GM12878 (cell line): Measurements from ENCODE around the gene TMEM86B. TPM values are rescaled to one million over a fixed set of nuclear protein-coding genes. Genes with fewer than 3 reads are reported as not detected.

Experiments used
- ATF7 ChIP-seq: fragments of 450-650 bp; IDR thresholded peaks from 2 replicates; pipeline ENCODE4 v1.6.1; 2016; ENCODE audit warnings: low read depth, mild to moderate bottlenecking
- BCL11A ChIP-seq: IDR thresholded peaks from 2 replicates; pipeline ENCODE4 v1.6.1; 2011; ENCODE audit warnings: low read depth, low read length
- BCLAF1 ChIP-seq: fragments of 450-650 bp; IDR thresholded peaks from 2 replicates; pipeline ENCODE4 v1.6.1; 2017; ENCODE audit warnings: antibody characterized with exemption, mild to moderate bottlenecking, moderate library complexity
- BRCA1 ChIP-seq: IDR thresholded peaks from 2 replicates; pipeline ENCODE4 v1.6.1; 2011; ENCODE audit warnings: low read depth, low read length, improper control_type of control experiment
- CEBPB ChIP-seq, 2 experiments: fragments of 150-350 bp in 1 of 2; IDR thresholded peaks; 2 replicates each; pipeline ENCODE4 v1.6.1; 2012 to 2014; ENCODE audit warnings: low read depth in 2 of 2, low read length in 2 of 2, borderline replicate concordance in 1 of 2, inconsistent platforms in 1 of 2
- CTCF ChIP-seq, 3 experiments: IDR thresholded peaks in 2 of 3; conservative IDR thresholded peaks in 1 of 3; 2 replicates each; pipeline ENCODE4 v1.5.1; 2011; ENCODE audit warnings: low read depth in 3 of 3, low read length in 3 of 3, mild to moderate bottlenecking in 3 of 3, control low read depth in 2 of 3, moderate library complexity in 2 of 3, inconsistent platforms in 1 of 3, mixed read lengths in 1 of 3; ENCODE audit not compliant: control insufficient read depth in 2 of 3, insufficient read depth in 1 of 3; ENCODE audit errors: extremely low read depth in 1 of 3
- EED ChIP-seq: sonication (generic); IDR thresholded peaks from 2 replicates; pipeline ENCODE4 v1.6.1; 2016; ENCODE audit warnings: antibody characterized with exemption, low read depth
- EGR1 ChIP-seq, 2 experiments: IDR thresholded peaks; 1 replicate in 1 of 2; 2 replicates in 1 of 2; pipeline ENCODE4 v1.6.1; 2011 to 2012; ENCODE audit warnings: low read depth in 2 of 2, low read length in 2 of 2, borderline replicate concordance in 1 of 2, mild to moderate bottlenecking in 1 of 2, moderate library complexity in 1 of 2
- HDAC6 ChIP-seq: fragments of 200-600 bp; sonication (generic); IDR thresholded peaks from one replicate; pipeline ENCODE4 v1.8.0; 2017; ENCODE audit warnings: antibody characterized with exemption; ENCODE audit not compliant: unreplicated experiment
- IKZF1 ChIP-seq: fragments of 450-650 bp; conservative IDR thresholded peaks from 2 replicates; pipeline ENCODE4 v1.6.1; 2017; ENCODE audit warnings: antibody characterized with exemption, mild to moderate bottlenecking
- IKZF2 ChIP-seq, 2 experiments: fragments of 450-650 bp; IDR thresholded peaks; 2 replicates each; pipeline ENCODE4 v1.6.1; 2017; ENCODE audit warnings: mild to moderate bottlenecking in 2 of 2, moderate library complexity in 2 of 2
- KLF5 ChIP-seq: fragments of 450-650 bp; IDR thresholded peaks from 2 replicates; pipeline ENCODE4 v1.6.1; 2014; ENCODE audit warnings: mild to moderate bottlenecking; ENCODE audit not compliant: partially characterized antibody
- MLLT1 ChIP-seq: fragments of 450-650 bp; IDR thresholded peaks from 2 replicates; pipeline ENCODE4 v1.6.1; 2016; ENCODE audit warnings: mild to moderate bottlenecking
- NFYB ChIP-seq: IDR thresholded peaks from 2 replicates; pipeline ENCODE4 v1.6.1; 2011; ENCODE audit warnings: low read depth, mild to moderate bottlenecking, low read length, improper control_type of control experiment, moderate library complexity; ENCODE audit not compliant: insufficient read depth
- PAX8 ChIP-seq: fragments of 450-650 bp; IDR thresholded peaks from 2 replicates; pipeline ENCODE4 v1.6.1; 2017; ENCODE audit warnings: mild to moderate bottlenecking, moderate library complexity
- POLR2AphosphoS5 ChIP-seq: IDR thresholded peaks from 2 replicates; pipeline ENCODE4 v1.6.1; 2011; ENCODE audit warnings: mild to moderate bottlenecking, low read length, inconsistent platforms
- RELB ChIP-seq: fragments of 450-650 bp; IDR thresholded peaks from 2 replicates; pipeline ENCODE4 v1.6.1; 2017; ENCODE audit warnings: low read depth, mild to moderate bottlenecking, moderate library complexity
- RUNX3 ChIP-seq: IDR thresholded peaks from 2 replicates; pipeline ENCODE4 v1.6.1; 2012; ENCODE audit warnings: low read length, inconsistent platforms
- USF2 ChIP-seq: IDR thresholded peaks from 2 replicates; pipeline ENCODE4 v1.6.1; 2011; ENCODE audit warnings: low read depth, low read length, improper control_type of control experiment, borderline replicate concordance
- ZSCAN29 ChIP-seq: fragments of 450-650 bp; IDR thresholded peaks from 2 replicates; pipeline ENCODE4 v1.6.1; 2017; ENCODE audit warnings: mild to moderate bottlenecking, moderate library complexity
- polyA plus RNA-seq, 11 experiments: library from polyadenylated mRNA; depleted of rRNA in 4 of 11; unstranded in 6 of 11; stranded (reverse) in 5 of 11; fragments of >200 nt; fragmentation: Nextera tagmentation in 4 of 11; fragmentation: Illumina TruSeq in 1 of 11; extraction: Ambion mirVana in 4 of 11; extraction: Trizol in 1 of 11; gene quantifications; 1 replicate in 1 of 11; 2 replicates in 10 of 11; pipeline versions ENCODE4 v1.2.1 to v1.2.3, GENCODE V29; 2011 to 2016; ENCODE audit warnings: inconsistent platforms in 2 of 11, missing spikeins in 2 of 11, low read depth in 1 of 11
- total RNA-seq, 4 experiments: library from RNA; depleted of rRNA in 3 of 4; stranded (reverse); fragments of >200 nt in 3 of 4; fragmentation: Illumina TruSeq in 1 of 4; extraction: Trizol in 1 of 4; gene quantifications; 2 replicates each; pipeline versions ENCODE4 v1.2.1 to v1.2.3, GENCODE V29; 2013 to 2021

TMEM86B gene
- total and polyA plus RNA-seq, 10 of the 15 experiments (the other 5 are each of a cell fraction or from before 2014, with no cell fraction given), result 0.26 to 10.6 (median 1.8) TPM

GRCh38 chr19:55255618-55256423 is 27.3 kb upstream of the TMEM86B start (continued):
- no peak for TF ChIP-seq BCL11A
- TF ChIP-seq USF2, result no peak
- TF ChIP-seq HDAC6, result no peak
- TF ChIP-seq MLLT1, result peak; percentile 47
- TF ChIP-seq ZSCAN29, result no peak
- TF ChIP-seq POLR2AphosphoS5, result peak; percentile 50; the same call in 1 of the 2 replicates
- TF ChIP-seq ATF7, result 0 out of 2 replicates have a peak, but pooled peaks have one; percentile 10
- TF ChIP-seq CEBPB (IDR thresholded peaks at IDR 0.05; ENCODE audit: borderline replicate concordance in 1 of 2, low read depth in 2 of 2, low read length in 2 of 2), result no peak
- peak in 1 of 2 experiments; percentile 15; a peak in 1 of 3 replicates for TF ChIP-seq EGR1 (IDR thresholded peaks at IDR 0.05; ENCODE audit: borderline replicate concordance in 1 of 2, low read depth in 2 of 2, low read length in 2 of 2)
- TF ChIP-seq IKZF2 (IDR thresholded peaks at IDR 0.05), result peak in 1 of 2 experiments; percentile 25; a peak in 2 of 4 replicates
- TF ChIP-seq BCLAF1, result no peak
- no peak for TF ChIP-seq KLF5
- 0 out of 2 replicates have a peak, but pooled peaks have one; percentile 48 for TF ChIP-seq IKZF1
- no peak for TF ChIP-seq CTCF (IDR thresholded peaks at IDR 0.05 in 2 of 3, conservative IDR thresholded peaks at IDR 0.05 in 1 of 3; ENCODE audit: control insufficient read depth in 2 of 3, extremely low read depth in 1 of 3, insufficient read depth in 1 of 3, low read depth in 3 of 3, low read length in 3 of 3)
- no peak for TF ChIP-seq NFYB
- TF ChIP-seq RUNX3, result peak; percentile 20; the same call in 1 of the 2 replicates
- peak; percentile 35; the same call in 1 of the 2 replicates for TF ChIP-seq RELB
- TF ChIP-seq EED, result peak; percentile 63; the same call in 1 of the 2 replicates
- peak; percentile 96; the same call in 1 of the 2 replicates for TF ChIP-seq PAX8
- no peak for TF ChIP-seq BRCA1
